Stimulated activated CD4-positive, alpha-beta T cell treated with anti-CD3 and anti-CD28 coated beads, Interleukin-1b, Interleukin-23, amount 100 ng/mL, for 4 hours (primary cell): ENCODE measurements around the gene KXD1.
A peak's percentile ranks its signal among the peaks of the same experiment; 100 is the strongest.
"Not testable (repeated sequence)": the region's sequence is repeated elsewhere in the genome, so short reads cannot be mapped to it uniquely, and the experiment has no call there.

Experiments
- DNase-seq, 2 donors: peaks; one replicate each; pipeline ENCODE4 v3.0.0-alpha.2; 2020; ENCODE audit warnings: low read depth in 2 of 2

The KXD1 gene

GRCh38 chr19:18557411-18558201 lies at the start of gene KXD1:
Gene KXD1 (plus strand): TSS chr19:18557870. CDS start chr19:18562057, 4,187 bp downstream.
- peak; percentile 91 to 96 for DNase-seq

GRCh38 chr19:18508585-18508984 lies 49.1 kb upstream of the KXD1 start:
- DNase-seq: no peak

- no peak for DNase-seq
Observed at GRCh38 chr19:18510216-18510615, 47.5 kb upstream of the KXD1 start.

- DNase-seq: no peak
Observed at GRCh38 chr19:18513868-18514267, 43.8 kb upstream of the KXD1 start.

- DNase-seq: no peak
Observed at GRCh38 chr19:18514800-18515682, 42.6 kb upstream of the KXD1 start.

GRCh38 chr19:18515959-18516358 lies 41.7 kb upstream of the KXD1 start:
- no peak for DNase-seq

- DNase-seq: no peak
Observed at GRCh38 chr19:18517606-18518005, 40.1 kb upstream of the KXD1 start.

GRCh38 chr19:18518639-18519038 lies 39.0 kb upstream of the KXD1 start:
- DNase-seq: no peak

- DNase-seq: peak; percentile 29 to 31
Observed at GRCh38 chr19:18519962-18520847, 37.5 kb upstream of the KXD1 start.

GRCh38 chr19:18520848-18521691 lies 36.6 kb upstream of the KXD1 start:
- no peak for DNase-seq

GRCh38 chr19:18521692-18522123 lies 36.0 kb upstream of the KXD1 start, which contains the start of gene ELL:
Gene ELL (minus strand): TSS chr19:18522070. CDS start chr19:18522055, 15 bp downstream.
- DNase-seq: peak in 1 of 2 donors; percentile 17

- DNase-seq: peak; percentile 100
Observed at GRCh38 chr19:18522124-18522861, 35.4 kb upstream of the KXD1 start.

- DNase-seq: not testable (repeated sequence)
Observed at GRCh38 chr19:18522862-18523440, 34.7 kb upstream of the KXD1 start.

GRCh38 chr19:18523841-18524240 lies 33.8 kb upstream of the KXD1 start:
- no peak for DNase-seq

- no peak for DNase-seq
Observed at GRCh38 chr19:18526316-18526715, 31.4 kb upstream of the KXD1 start.

- no peak for DNase-seq
Observed at GRCh38 chr19:18529782-18530181, 27.9 kb upstream of the KXD1 start.

GRCh38 chr19:18531485-18531884 lies 26.2 kb upstream of the KXD1 start:
- no peak for DNase-seq

GRCh38 chr19:18532168-18532890 lies 25.3 kb upstream of the KXD1 start:
- no peak for DNase-seq

- DNase-seq: no peak
Observed at GRCh38 chr19:18533058-18533457, 24.6 kb upstream of the KXD1 start.
